ENCODE results near the gene WASHC4.
"Not testable (repeated sequence)": the region's sequence is repeated elsewhere in the genome, so short reads cannot be mapped to it uniquely, and the experiment has no call there.

The WASHC4 gene

GRCh38 chr12:105183406-105183805 is 75.9 kb downstream of the WASHC4 start:
- H3K27me3 ChIP-seq (replicated peaks; ENCODE audit: control insufficient read depth, insufficient read depth, low read length, poor library complexity, severe bottlenecking); H3K4me1 ChIP-seq (ENCODE audit: control insufficient read depth, insufficient read depth, low read length, poor library complexity, severe bottlenecking); H3K4me3 ChIP-seq (ENCODE audit: insufficient read depth, low read depth, low read length, poor library complexity, severe bottlenecking); DNase-seq; H3K9me3 ChIP-seq (ENCODE audit: control insufficient read depth, low read length); H3K27ac ChIP-seq (ENCODE audit: insufficient read depth, low read length, poor library complexity, severe bottlenecking): not testable (repeated sequence)
- peaks cover 24% of the 10 kb centered on the region for H3K36me3 ChIP-seq (ENCODE audit: control insufficient read depth, insufficient read depth, low read length)

GRCh38 chr12:105183976-105184375 is 76.4 kb downstream of the WASHC4 start:
- not testable (repeated sequence) for H3K4me3 ChIP-seq (ENCODE audit: insufficient read depth, low read depth, low read length, poor library complexity, severe bottlenecking); H3K4me1 ChIP-seq (ENCODE audit: control insufficient read depth, insufficient read depth, low read length, poor library complexity, severe bottlenecking); H3K27me3 ChIP-seq (replicated peaks; ENCODE audit: control insufficient read depth, insufficient read depth, low read length, poor library complexity, severe bottlenecking); DNase-seq; H3K27ac ChIP-seq (ENCODE audit: insufficient read depth, low read length, poor library complexity, severe bottlenecking); H3K9me3 ChIP-seq (ENCODE audit: control insufficient read depth, low read length)
- H3K36me3 ChIP-seq (ENCODE audit: control insufficient read depth, insufficient read depth, low read length), result peaks cover 28% of the 10 kb centered on the region

GRCh38 chr12:105189293-105189692 is 81.8 kb downstream of the WASHC4 start:
- H3K27me3 ChIP-seq (replicated peaks; ENCODE audit: control insufficient read depth, insufficient read depth, low read length, poor library complexity, severe bottlenecking), result no peaks in the 10 kb centered on the region
- H3K4me1 ChIP-seq (ENCODE audit: control insufficient read depth, insufficient read depth, low read length, poor library complexity, severe bottlenecking), result no peaks in the 10 kb centered on the region
- no peak overlapping the region for H3K27ac ChIP-seq (ENCODE audit: insufficient read depth, low read length, poor library complexity, severe bottlenecking)
- no peaks in the 10 kb centered on the region for H3K9me3 ChIP-seq (ENCODE audit: control insufficient read depth, low read length)
- H3K4me3 ChIP-seq (ENCODE audit: insufficient read depth, low read depth, low read length, poor library complexity, severe bottlenecking), result no peak overlapping the region
- peaks cover 51% of the 10 kb centered on the region for H3K36me3 ChIP-seq (ENCODE audit: control insufficient read depth, insufficient read depth, low read length)
- no peak for DNase-seq

DNA sequence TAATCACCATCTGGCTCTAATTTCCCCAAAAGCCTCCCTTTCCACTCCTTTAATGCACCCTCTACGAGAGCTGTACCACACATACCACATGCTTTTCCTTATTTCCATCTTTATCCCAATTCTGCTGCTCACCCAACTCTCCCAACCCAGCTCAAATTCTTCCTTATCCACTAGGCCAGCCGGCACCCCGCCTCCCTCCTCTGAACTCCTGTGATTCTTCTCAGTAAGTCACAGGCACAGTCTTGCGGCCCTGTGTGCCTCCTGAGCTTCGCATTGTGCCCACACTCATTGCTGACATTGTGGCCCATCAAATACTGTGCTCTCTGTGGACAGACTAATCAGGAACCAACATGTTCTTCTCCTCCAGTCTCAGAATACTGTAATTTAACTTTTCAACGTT is 83.0 kb downstream of the WASHC4 start:
- Histone ChIP-seq H3K9me3 (ENCODE audit: control insufficient read depth, low read length) (no peaks in the 10 kb centered on the region), H3K27me3 (replicated peaks; ENCODE audit: control insufficient read depth, insufficient read depth, low read length, poor library complexity, severe bottlenecking) (no peaks in the 10 kb centered on the region), H3K4me1 (ENCODE audit: control insufficient read depth, insufficient read depth, low read length, poor library complexity, severe bottlenecking) (no peaks in the 10 kb centered on the region), H3K36me3 (ENCODE audit: control insufficient read depth, insufficient read depth, low read length) (peaks cover 54% of the 10 kb centered on the region), H3K4me3 (ENCODE audit: insufficient read depth, low read depth, low read length, poor library complexity, severe bottlenecking) (no peak overlapping the region), H3K27ac (ENCODE audit: insufficient read depth, low read length, poor library complexity, severe bottlenecking) (no peak overlapping the region)
- DNase-seq, result no peak

DNA sequence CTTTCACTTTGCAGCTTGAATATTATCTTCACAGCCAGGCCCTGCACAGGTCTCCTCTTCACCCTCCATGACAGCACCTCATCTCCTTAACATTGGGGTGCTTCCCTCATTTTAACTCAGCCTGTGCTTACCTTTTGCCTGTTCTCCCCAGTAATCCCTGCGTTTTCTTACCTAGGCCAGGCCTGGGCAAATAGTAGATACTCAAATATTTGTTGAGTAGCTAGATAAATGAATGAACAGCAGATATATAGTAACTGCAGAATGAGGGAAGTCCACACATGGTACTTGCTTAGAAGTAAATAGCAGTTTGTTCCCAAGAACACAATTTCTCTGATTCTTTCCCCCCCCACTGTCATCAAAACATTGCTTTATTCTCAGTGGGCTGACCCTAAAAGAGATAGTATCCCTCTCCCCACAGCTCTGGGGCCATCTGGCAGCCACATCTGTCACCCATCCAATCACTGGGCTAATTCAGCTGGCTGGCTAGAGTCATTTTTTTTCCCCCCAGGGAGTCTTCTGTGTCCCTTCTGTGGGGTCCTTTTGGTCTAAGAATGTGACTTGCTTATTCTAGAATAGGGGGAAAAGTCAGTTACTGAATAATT is 85.2 kb downstream of the WASHC4 start:
- no peak overlapping the region for H3K27ac ChIP-seq (ENCODE audit: insufficient read depth, low read length, poor library complexity, severe bottlenecking)
- no peaks in the 10 kb centered on the region for H3K27me3 ChIP-seq (replicated peaks; ENCODE audit: control insufficient read depth, insufficient read depth, low read length, poor library complexity, severe bottlenecking)
- no peak overlapping the region for H3K4me3 ChIP-seq (ENCODE audit: insufficient read depth, low read depth, low read length, poor library complexity, severe bottlenecking)

DNA sequence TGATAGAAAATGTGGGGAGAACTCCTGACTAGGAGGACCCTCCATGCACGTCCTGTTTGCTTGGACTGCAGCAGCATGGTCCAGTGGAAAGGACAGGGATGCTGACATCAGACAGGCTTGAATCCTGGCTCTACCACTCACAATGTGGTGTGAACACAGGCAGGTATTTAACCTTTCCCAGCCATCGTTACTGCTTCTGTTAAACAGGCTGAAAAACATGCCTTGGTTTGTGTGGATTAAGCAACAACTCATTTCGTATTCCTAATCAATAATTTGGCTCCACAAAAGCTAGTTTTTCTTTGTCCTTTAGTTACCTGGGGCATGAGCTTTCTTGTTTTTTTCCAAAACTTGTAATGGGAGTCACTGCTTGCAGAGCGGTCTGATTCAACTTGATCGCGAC is 87.4 kb downstream of the WASHC4 start:
- Histone ChIP-seq H3K27ac (ENCODE audit: insufficient read depth, low read length, poor library complexity, severe bottlenecking) (no peak overlapping the region), H3K9me3 (ENCODE audit: control insufficient read depth, low read length) (no peaks in the 10 kb centered on the region), H3K4me1 (ENCODE audit: control insufficient read depth, insufficient read depth, low read length, poor library complexity, severe bottlenecking) (no peaks in the 10 kb centered on the region), H3K36me3 (ENCODE audit: control insufficient read depth, insufficient read depth, low read length) (peaks cover 50% of the 10 kb centered on the region), H3K4me3 (ENCODE audit: insufficient read depth, low read depth, low read length, poor library complexity, severe bottlenecking) (no peak overlapping the region), H3K27me3 (replicated peaks; ENCODE audit: control insufficient read depth, insufficient read depth, low read length, poor library complexity, severe bottlenecking) (no peaks in the 10 kb centered on the region)
- no peak for DNase-seq

More for the DNA sequence above, 85.2 kb downstream of the WASHC4 start:
- Histone ChIP-seq H3K4me1 (ENCODE audit: control insufficient read depth, insufficient read depth, low read length, poor library complexity, severe bottlenecking) (no peaks in the 10 kb centered on the region), H3K9me3 (ENCODE audit: control insufficient read depth, low read length) (no peaks in the 10 kb centered on the region), H3K36me3 (ENCODE audit: control insufficient read depth, insufficient read depth, low read length) (peaks cover 50% of the 10 kb centered on the region)
- no peak for DNase-seq

DNA sequence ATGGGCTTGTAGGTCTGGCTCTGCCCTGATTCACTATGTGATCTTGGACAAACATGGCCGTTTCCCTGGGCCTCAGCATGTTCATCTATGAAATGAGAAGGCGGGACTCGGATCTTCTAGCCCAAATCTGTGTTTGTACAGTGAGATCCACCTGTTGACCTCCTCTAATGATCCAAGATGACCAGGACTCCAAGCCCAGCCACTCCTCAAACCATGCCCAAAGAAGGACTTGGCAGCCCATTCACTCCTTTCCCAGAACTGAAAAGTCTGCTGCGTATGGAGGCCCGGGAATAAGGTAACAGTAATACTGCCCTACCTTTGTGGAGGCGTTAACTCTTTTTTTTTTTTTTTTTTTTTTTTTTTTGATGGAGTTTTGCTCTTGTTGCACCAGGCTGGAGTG is 88.6 kb downstream of the WASHC4 start:
- Histone ChIP-seq H3K4me3 (ENCODE audit: insufficient read depth, low read depth, low read length, poor library complexity, severe bottlenecking) (no peak overlapping the region), H3K4me1 (ENCODE audit: control insufficient read depth, insufficient read depth, low read length, poor library complexity, severe bottlenecking) (no peaks in the 10 kb centered on the region), H3K27me3 (replicated peaks; ENCODE audit: control insufficient read depth, insufficient read depth, low read length, poor library complexity, severe bottlenecking) (no peaks in the 10 kb centered on the region), H3K36me3 (ENCODE audit: control insufficient read depth, insufficient read depth, low read length) (peaks cover 55% of the 10 kb centered on the region), H3K27ac (ENCODE audit: insufficient read depth, low read length, poor library complexity, severe bottlenecking) (no peak overlapping the region), H3K9me3 (ENCODE audit: control insufficient read depth, low read length) (no peaks in the 10 kb centered on the region)
- DNase-seq, result no peak

DNA sequence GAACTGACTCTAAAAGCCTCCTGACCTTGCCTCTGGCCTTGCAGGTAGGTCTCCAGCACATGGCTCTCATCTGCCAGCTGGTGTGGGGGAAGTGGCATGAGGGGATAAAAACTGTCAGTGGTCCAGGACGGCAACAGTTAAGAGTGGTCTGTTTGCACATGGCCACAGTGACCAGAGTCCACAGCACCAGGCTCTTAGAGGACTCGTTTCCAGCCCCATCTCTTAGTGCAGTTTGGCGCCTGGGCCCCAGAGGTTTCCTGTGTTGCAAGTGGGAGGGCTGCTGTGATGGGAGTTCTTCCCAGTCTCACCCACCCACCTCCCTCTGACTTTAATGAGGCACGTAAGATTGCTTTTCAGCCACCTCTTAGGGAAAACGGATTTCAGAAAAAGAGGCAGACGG is 91.4 kb downstream of the WASHC4 start:
- Histone ChIP-seq H3K36me3 (ENCODE audit: control insufficient read depth, insufficient read depth, low read length) (peaks cover 50% of the 10 kb centered on the region), H3K4me1 (ENCODE audit: control insufficient read depth, insufficient read depth, low read length, poor library complexity, severe bottlenecking) (no peaks in the 10 kb centered on the region), H3K27me3 (replicated peaks; ENCODE audit: control insufficient read depth, insufficient read depth, low read length, poor library complexity, severe bottlenecking) (no peaks in the 10 kb centered on the region), H3K4me3 (ENCODE audit: insufficient read depth, low read depth, low read length, poor library complexity, severe bottlenecking) (no peak overlapping the region), H3K27ac (ENCODE audit: insufficient read depth, low read length, poor library complexity, severe bottlenecking) (no peak overlapping the region), H3K9me3 (ENCODE audit: control insufficient read depth, low read length) (no peaks in the 10 kb centered on the region)
- no peak for DNase-seq

DNA sequence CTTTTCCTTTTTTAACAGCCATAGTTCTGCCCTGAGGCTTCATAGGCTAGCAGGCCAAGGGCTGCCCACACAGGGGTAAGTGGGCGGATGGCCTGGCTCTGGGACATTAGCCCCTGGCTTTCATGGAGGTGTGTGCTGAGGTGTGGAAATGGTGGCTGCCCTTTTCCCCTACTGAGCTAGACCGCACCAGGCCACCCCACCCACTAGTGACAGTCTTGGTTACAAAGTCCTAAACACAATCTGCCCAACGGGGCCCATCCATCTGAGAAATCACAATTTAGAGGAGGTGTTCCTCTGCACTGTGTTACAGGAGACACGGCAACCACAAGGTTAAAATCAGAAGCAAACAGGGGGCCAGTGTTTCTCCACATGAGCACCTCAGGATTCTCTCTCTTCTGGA is 92.9 kb downstream of the WASHC4 start:
- Histone ChIP-seq H3K36me3 (ENCODE audit: control insufficient read depth, insufficient read depth, low read length) (peaks cover 56% of the 10 kb centered on the region), H3K27ac (ENCODE audit: insufficient read depth, low read length, poor library complexity, severe bottlenecking) (no peak overlapping the region), H3K27me3 (replicated peaks; ENCODE audit: control insufficient read depth, insufficient read depth, low read length, poor library complexity, severe bottlenecking) (no peaks in the 10 kb centered on the region), H3K4me1 (ENCODE audit: control insufficient read depth, insufficient read depth, low read length, poor library complexity, severe bottlenecking) (no peaks in the 10 kb centered on the region), H3K9me3 (ENCODE audit: control insufficient read depth, low read length) (no peaks in the 10 kb centered on the region), H3K4me3 (ENCODE audit: insufficient read depth, low read depth, low read length, poor library complexity, severe bottlenecking) (no peak overlapping the region)
- no peak for DNase-seq

DNA sequence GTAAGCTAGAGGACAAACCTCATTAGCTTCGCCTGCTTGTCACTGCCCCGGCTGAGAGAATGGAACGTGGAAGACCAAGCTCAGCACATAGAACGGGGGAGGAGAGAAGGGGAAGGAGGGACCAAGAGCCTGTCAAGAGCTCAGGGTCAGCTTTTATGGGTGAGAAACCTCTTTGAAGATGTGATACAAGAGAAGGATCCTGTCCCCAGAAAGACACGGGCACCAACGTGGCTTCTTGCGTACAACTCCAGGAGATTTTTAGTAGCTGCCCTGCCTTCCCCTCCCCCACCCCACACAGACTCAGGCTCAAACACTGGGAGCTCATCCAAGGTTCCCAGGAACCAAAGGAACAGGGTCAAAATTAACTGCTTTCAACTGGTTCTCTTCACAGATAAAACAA is 93.8 kb downstream of the WASHC4 start:
- DNase-seq, result no peak
- no peak overlapping the region for H3K4me3 ChIP-seq (ENCODE audit: insufficient read depth, low read depth, low read length, poor library complexity, severe bottlenecking)
- H3K36me3 ChIP-seq (ENCODE audit: control insufficient read depth, insufficient read depth, low read length), result peaks cover 64% of the 10 kb centered on the region
- H3K4me1 ChIP-seq (ENCODE audit: control insufficient read depth, insufficient read depth, low read length, poor library complexity, severe bottlenecking), result no peaks in the 10 kb centered on the region
- no peaks in the 10 kb centered on the region for H3K27me3 ChIP-seq (replicated peaks; ENCODE audit: control insufficient read depth, insufficient read depth, low read length, poor library complexity, severe bottlenecking)
- no peaks in the 10 kb centered on the region for H3K9me3 ChIP-seq (ENCODE audit: control insufficient read depth, low read length)
- no peak overlapping the region for H3K27ac ChIP-seq (ENCODE audit: insufficient read depth, low read length, poor library complexity, severe bottlenecking)
